GM12865 (cell line): ENCODE results near the gene FAM81B.

Source experiments
- DNase-seq: peaks from one replicate; pipeline ENCODE4 v3.0.0; 2010; ENCODE audit warnings: low read depth
- H3K4me3 ChIP-seq: 2 replicates; pipeline ENCODE4 v1.5.1; 2011; ENCODE audit warnings: mild to moderate bottlenecking, low read depth, low read length, control low read depth
- CTCF ChIP-seq: IDR thresholded peaks from 2 replicates; pipeline ENCODE4 v1.5.1; 2011; ENCODE audit warnings: low read length, control low read depth, low read depth, inconsistent platforms; ENCODE audit not compliant: insufficient read depth; ENCODE audit errors: missing control alignments

Gene FAM81B

GRCh38 chr5:95365302-95366095 is 25.7 kb upstream of the FAM81B start:
- H3K4me3 ChIP-seq, result no peak overlapping the region
- no peak for TF ChIP-seq CTCF
- no peak for DNase-seq

DNA sequence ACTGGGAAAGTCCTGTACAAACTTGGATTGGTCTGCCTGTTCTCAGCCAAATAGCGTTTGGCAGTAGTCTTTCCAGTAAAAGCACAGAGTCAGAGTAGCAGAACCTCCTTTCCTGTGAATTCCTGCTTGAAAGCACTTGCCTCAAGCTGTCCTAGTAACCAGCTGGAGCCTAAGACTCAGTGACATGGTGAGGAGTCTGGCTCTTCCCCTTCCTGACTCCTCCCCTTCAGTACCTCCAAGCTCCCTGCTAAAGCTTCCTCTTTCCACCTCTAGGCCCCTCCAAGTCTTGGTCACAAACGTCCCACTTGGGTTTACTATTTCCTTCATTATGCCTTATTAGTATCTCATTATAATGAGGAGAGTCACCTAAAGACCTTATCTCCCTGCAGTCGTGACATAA is 21.4 kb upstream of the FAM81B start:
- no peak overlapping the region for H3K4me3 ChIP-seq
- no peak for TF ChIP-seq CTCF
- no peak for DNase-seq

GRCh38 chr5:95374061-95374460 is 17.1 kb upstream of the FAM81B start:
- no peak overlapping the region for H3K4me3 ChIP-seq
- TF ChIP-seq CTCF, result no peak
- DNase-seq, result no peak

- DNase-seq, result no peak
- TF ChIP-seq CTCF, result no peak
- H3K4me3 ChIP-seq, result no peak overlapping the region
These were observed 15.6 kb upstream of the FAM81B start for GRCh38 chr5:95375591-95375990.

- DNase-seq, result no peak
- no peak for TF ChIP-seq CTCF
- no peak overlapping the region for H3K4me3 ChIP-seq
These were observed 12.0 kb upstream of the FAM81B start for GRCh38 chr5:95379133-95379532.

DNA sequence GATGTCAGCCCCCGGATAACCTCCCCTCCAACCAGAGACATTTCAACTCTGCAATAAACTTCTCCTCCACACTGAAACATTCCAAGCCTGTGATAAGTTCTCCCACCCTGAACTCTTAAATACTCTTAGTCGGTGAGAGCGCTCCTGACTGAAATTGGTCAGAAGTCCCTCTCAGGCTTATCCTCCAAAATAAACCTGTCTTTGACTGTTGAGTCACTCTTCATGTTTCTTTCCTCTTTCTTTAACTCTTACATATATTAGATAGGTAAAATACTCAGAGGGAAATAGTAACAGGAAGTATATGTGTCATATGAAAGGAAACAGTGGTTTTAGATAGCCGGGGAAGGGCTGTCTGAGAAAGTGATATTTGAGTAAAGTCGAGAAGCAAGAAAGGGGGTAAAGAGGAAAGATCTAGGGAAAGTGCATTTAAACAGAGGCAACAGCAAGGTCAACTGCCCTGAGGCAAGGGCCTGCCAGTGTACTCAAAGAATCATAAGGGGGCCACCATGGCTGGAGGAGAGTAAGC is 11.0 kb upstream of the FAM81B start:
- H3K4me3 ChIP-seq, result no peak overlapping the region
- TF ChIP-seq CTCF, result no peak
- DNase-seq, result no peak

DNA sequence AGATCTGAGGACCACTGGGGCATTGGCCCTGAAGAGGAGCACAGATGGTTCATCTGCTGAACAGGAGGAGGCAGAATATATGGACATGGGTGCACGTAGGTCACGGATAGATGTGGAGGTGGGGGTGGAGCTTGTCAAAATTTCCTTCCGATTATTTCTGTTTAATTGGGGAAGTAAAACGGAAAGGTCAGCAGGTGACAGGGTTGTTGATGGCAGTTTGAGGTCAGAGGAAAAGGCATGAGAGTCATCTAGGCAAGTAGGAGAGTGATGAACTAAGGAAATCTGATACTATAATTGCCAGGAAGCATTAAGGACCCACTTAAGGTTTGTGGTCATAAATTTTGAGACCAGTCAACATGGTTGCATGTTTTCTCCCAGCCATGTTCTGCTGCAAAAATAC is 8.4 kb upstream of the FAM81B start:
- no peak overlapping the region for H3K4me3 ChIP-seq
- no peak for TF ChIP-seq CTCF
- no peak for DNase-seq
